Measurements from ENCODE around the gene ABCA7.

ABCA7 gene

GRCh38 chr19:1060689-1061088 lies 20.8 kb downstream of the ABCA7 start:
- no peak for DNase-seq

GRCh38 chr19:1061987-1062386 lies 22.1 kb downstream of the ABCA7 start:
- no peak for DNase-seq

GRCh38 chr19:1062387-1063029 lies 22.6 kb downstream of the ABCA7 start:
- DNase-seq, result no peak

GRCh38 chr19:1063030-1063908 lies 23.4 kb downstream of the ABCA7 start:
- DNase-seq, result no peak

GRCh38 chr19:1063909-1064660 lies 24.2 kb downstream of the ABCA7 start:
- no peak for DNase-seq

GRCh38 chr19:1064661-1065605 lies 25.0 kb downstream of the ABCA7 start:
- DNase-seq, result no peak

GRCh38 chr19:1065606-1066109 lies 25.8 kb downstream of the ABCA7 start:
- no peak for DNase-seq

- DNase-seq, result no peak
These were observed 26.4 kb downstream of the ABCA7 start for GRCh38 chr19:1066251-1066747.

- no peak for DNase-seq
These were observed 26.9 kb downstream of the ABCA7 start, which contains the start of gene ARHGAP45 for GRCh38 chr19:1066748-1067340. ARHGAP45 (plus strand) TSS chr19:1067167; CDS start chr19:1067406, 239 bp downstream.

- DNase-seq, result no peak
These were observed 27.5 kb downstream of the ABCA7 start for GRCh38 chr19:1067341-1067957.

- DNase-seq, result no peak
These were observed 28.4 kb downstream of the ABCA7 start for GRCh38 chr19:1068009-1069001.

GRCh38 chr19:1069009-1069779 lies 29.3 kb downstream of the ABCA7 start:
- DNase-seq, result no peak

- no peak for DNase-seq
These were observed 30.6 kb downstream of the ABCA7 start for GRCh38 chr19:1070576-1070930.

- DNase-seq, result no peak
These were observed 31.3 kb downstream of the ABCA7 start for GRCh38 chr19:1070931-1071791.

- DNase-seq, result no peak
These were observed 32.6 kb downstream of the ABCA7 start for GRCh38 chr19:1072371-1073015.

- DNase-seq, result no peak
These were observed 33.4 kb downstream of the ABCA7 start for GRCh38 chr19:1073063-1073955.
